Measurements from ENCODE around the gene MYT1.

Gene MYT1

GRCh38 chr20:64153861-64154589 lies 10.2 kb upstream of the MYT1 start:
- DNase-seq, result no peak

GRCh38 chr20:64154590-64155257 lies 9.5 kb upstream of the MYT1 start:
- no peak for DNase-seq

- no peak for DNase-seq
These were observed 8.8 kb upstream of the MYT1 start for GRCh38 chr20:64155258-64156135.

- DNase-seq, result no peak
These were observed 7.9 kb upstream of the MYT1 start for GRCh38 chr20:64156136-64156885.

- no peak for DNase-seq
These were observed 7.1 kb upstream of the MYT1 start for GRCh38 chr20:64156886-64157875.

GRCh38 chr20:64157878-64158277 lies 6.4 kb upstream of the MYT1 start:
- no peak for DNase-seq

GRCh38 chr20:64158346-64159285 lies 5.6 kb upstream of the MYT1 start:
- no peak for DNase-seq

- no peak for DNase-seq
These were observed 5.0 kb upstream of the MYT1 start for GRCh38 chr20:64159286-64159680.

GRCh38 chr20:64159711-64160110 lies 4.5 kb upstream of the MYT1 start:
- DNase-seq, result no peak

- no peak for DNase-seq
These were observed 4.1 kb upstream of the MYT1 start for GRCh38 chr20:64160118-64160517.

- DNase-seq, result no peak
These were observed 3.5 kb upstream of the MYT1 start for GRCh38 chr20:64160526-64161355.

GRCh38 chr20:64161356-64162238 lies 2.7 kb upstream of the MYT1 start:
- DNase-seq, result peak; percentile 52

GRCh38 chr20:64162239-64162910 lies 1.9 kb upstream of the MYT1 start:
- DNase-seq, result no peak

GRCh38 chr20:64163776-64164122 lies 503 bp upstream of the MYT1 start:
- DNase-seq, result no peak

- no peak for DNase-seq
These were observed 1.8 kb downstream of the MYT1 start for GRCh38 chr20:64165866-64166600.

- peak; percentile 17 for DNase-seq
These were observed 2.7 kb downstream of the MYT1 start for GRCh38 chr20:64166721-64167615.
